OCI-LY7 (cell line): ENCODE data around the gene PDE8B. TPM values are rescaled to one million over a fixed set of nuclear protein-coding genes. Genes with fewer than 3 reads are reported as not detected.
A peak's percentile ranks its signal among the peaks of the same experiment; 100 is the strongest.

Source experiments
- BruUV-seq: library from RNA; stranded (reverse); fragments of 400-500 nt; replicated peaks from 2 replicates; lab custom pipeline; 2021; lab: Mats Ljungman, UMichigan
- CTCF ChIA-PET: fragments of 300-600 bp; sonication (Branson Sonifier 250); formaldehyde crosslinking; loops from one replicate; lab custom pipeline; 2022; ENCODE audit warnings: antibody characterized with exemption; ENCODE audit not compliant: unreplicated experiment; lab: Charles Lee
- POLR2A ChIA-PET: fragments of 300-600 bp; sonication (Branson Sonifier 250); formaldehyde crosslinking; loops from one replicate; lab custom pipeline; 2022; ENCODE audit warnings: antibody characterized with exemption; lab: Charles Lee
- DNase-seq: peaks from one replicate; pipeline ENCODE4 v3.0.0-alpha.2; 2015; ENCODE audit warnings: low spot score
- H2AFZ ChIP-seq: fragments of 200-600 bp; sonication (generic), shearing (Covaris generic); 2 replicates; pipeline ENCODE4 v1.6.1; 2014; ENCODE audit warnings: mild to moderate bottlenecking, antibody characterized with exemption, low read length, moderate library complexity
- H3K27ac ChIP-seq: fragments of 200-600 bp; sonication (generic); 2 replicates; pipeline ENCODE4 v1.5.1; 2014; ENCODE audit warnings: mixed run types, low read depth, mild to moderate bottlenecking, moderate library complexity, low read length, inconsistent platforms; ENCODE audit not compliant: poor library complexity, severe bottlenecking
- H3K36me3 ChIP-seq: fragments of 200-600 bp; sonication (generic); 2 replicates; pipeline ENCODE4 v1.6.1; 2014; ENCODE audit warnings: mild to moderate bottlenecking, antibody characterized with exemption, low read length, moderate library complexity, mixed read lengths; ENCODE audit not compliant: insufficient read depth
- H3K4me1 ChIP-seq: fragments of 200-600 bp; sonication (generic); 2 replicates; pipeline ENCODE4 v1.5.1; 2014; ENCODE audit warnings: mild to moderate bottlenecking, low read length; ENCODE audit not compliant: insufficient read depth, poor library complexity, severe bottlenecking
- H3K4me2 ChIP-seq: fragments of 200-600 bp; sonication (generic); 2 replicates; pipeline ENCODE4 v1.6.1; 2014; ENCODE audit warnings: mild to moderate bottlenecking, low read length
- H3K4me3 ChIP-seq: fragments of 200-600 bp; sonication (generic); 2 replicates; pipeline ENCODE4 v1.5.1; 2014; ENCODE audit warnings: mild to moderate bottlenecking, low read depth, low read length; ENCODE audit not compliant: poor library complexity, severe bottlenecking
- H3K79me2 ChIP-seq: fragments of 200-600 bp; sonication (generic); 2 replicates; pipeline ENCODE4 v1.6.1; 2016; ENCODE audit warnings: low read depth, mild to moderate bottlenecking, low read length, moderate library complexity, mixed read lengths; ENCODE audit not compliant: insufficient read depth
- H3K9me2 ChIP-seq: fragments of 200-600 bp; sonication (generic); 2 replicates; pipeline ENCODE4 v1.6.1; 2016; ENCODE audit warnings: mild to moderate bottlenecking, low read length, mixed read lengths; ENCODE audit not compliant: insufficient read depth
- H3K9me3 ChIP-seq: fragments of 200-600 bp; sonication (generic); 2 replicates; pipeline ENCODE4 v1.6.1; 2014; ENCODE audit warnings: mild to moderate bottlenecking, mixed run types, low read length, mixed read lengths
- H4K20me1 ChIP-seq: fragments of 200-600 bp; sonication (generic); 2 replicates; pipeline ENCODE4 v1.6.1; 2014; ENCODE audit warnings: mild to moderate bottlenecking, antibody characterized with exemption, low read length, moderate library complexity, mixed read lengths; ENCODE audit not compliant: insufficient read depth
- CTCF ChIP-seq: fragments of 200-600 bp; sonication (generic); conservative IDR thresholded peaks from 2 replicates; pipeline ENCODE4 v1.5.1; 2014; ENCODE audit warnings: mild to moderate bottlenecking, antibody characterized with exemption, low read length, moderate library complexity, mixed read lengths
- EZH2phosphoT487 ChIP-seq: fragments of 200-600 bp; sonication (generic); IDR thresholded peaks from 2 replicates; pipeline ENCODE4 v1.6.1; 2018; ENCODE audit warnings: low read depth, borderline replicate concordance, mild to moderate bottlenecking, mixed run types, antibody characterized with exemption, low read length, moderate library complexity, mixed read lengths
- intact Hi-C: fragments of 100-400 bp; cut with micrococcal nuclease; formaldehyde crosslinking; loops from one replicate; pipeline ENCODE4 v1.10.0; 2022; ENCODE audit not compliant: unreplicated experiment
- total RNA-seq, 2 experiments: library from RNA; depleted of rRNA in 1 of 2; stranded (reverse); fragments of >200 nt in 1 of 2; shearing (Covaris generic) in 1 of 2; gene quantifications; 2 replicates each; pipeline ENCODE4 v1.2.3, GENCODE V29; 2014 to 2022

Gene PDE8B
- total RNA-seq, 2 experiments from 2014 or later, result 0.21 to 0.22 TPM

DNA sequence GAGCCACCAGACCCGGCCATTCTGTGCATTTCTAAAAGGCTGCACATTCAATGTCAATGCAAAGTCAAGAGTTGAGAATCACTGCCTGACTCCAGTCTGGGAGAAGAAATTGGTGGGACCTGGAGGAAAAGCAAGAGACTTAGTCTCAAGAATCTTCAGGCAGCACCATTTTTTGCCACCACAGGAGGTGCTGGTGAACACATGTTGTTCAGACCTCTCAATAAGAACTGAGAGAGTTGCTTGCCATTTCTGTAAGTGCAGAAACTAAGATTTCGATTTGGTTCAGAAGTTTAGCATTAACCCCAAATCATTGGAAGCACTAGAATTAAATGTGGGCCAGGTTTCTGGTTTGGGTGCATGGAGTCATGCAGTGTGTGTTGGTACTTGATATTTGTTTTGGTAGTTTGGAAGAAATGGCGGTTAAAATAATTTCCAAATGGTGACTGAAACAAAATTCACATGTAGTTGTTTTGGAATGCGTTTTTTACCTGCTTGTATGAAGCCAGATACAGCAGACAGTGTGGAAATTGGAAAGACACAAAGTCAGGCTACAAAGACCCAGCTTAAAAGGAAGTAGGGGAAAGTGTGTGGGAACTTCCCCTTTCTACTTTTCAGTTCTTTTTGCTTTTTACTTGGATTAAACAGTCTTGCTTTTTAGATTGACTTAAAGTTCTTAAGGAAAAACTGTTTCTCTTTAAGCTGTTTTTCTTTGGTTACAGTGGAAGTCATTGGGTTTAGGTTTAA lies 20.4 kb downstream of the PDE8B start:
- TF ChIP-seq EZH2phosphoT487 (no peak), CTCF (peak; percentile 48; the same call in 1 of the 2 replicates)
- H3K4me2 ChIP-seq, result no peak overlapping the region
- POLR2A ChIA-PET, result no interaction called here

GRCh38 chr5:77231471-77232138 lies 21.1 kb downstream of the PDE8B start:
- Histone ChIP-seq H3K4me1 (no peaks in the 10 kb centered on the region), H3K9me3 (no peaks in the 10 kb centered on the region), H4K20me1 (no peaks in the 10 kb centered on the region), H2AFZ (peak overlapping the region; percentile 29; the same call in 1 of the 2 replicates), H3K79me2 (no peaks in the 10 kb centered on the region), H3K36me3 (no peaks in the 10 kb centered on the region), H3K9me2 (no peaks in the 10 kb centered on the region), H3K4me2 (no peak overlapping the region), H3K27ac (no peak overlapping the region), H3K4me3 (no peak overlapping the region)
- intact Hi-C loops, result no loop called here
- TF ChIP-seq CTCF (0 out of 2 replicates have a peak, but pooled peaks have one; percentile 19), EZH2phosphoT487 (no peak)
- BruUV-seq, result no TSS peak
- ChIA-PET POLR2A (no interaction called here), CTCF (interaction anchor here (0.6 kb wide), 1 partner anchor 187 kb away, joined by 3 read pairs; no protein-coding TSS in a partner anchor)
- DNase-seq, result no peak

More for the DNA sequence above, 20.4 kb downstream of the PDE8B start:
- Histone ChIP-seq H2AFZ (peak overlapping the region; percentile 29; the same call in 1 of the 2 replicates), H3K4me3 (no peak overlapping the region), H3K4me1 (no peaks in the 10 kb centered on the region), H3K27ac (no peak overlapping the region), H3K9me3 (no peaks in the 10 kb centered on the region), H3K36me3 (no peaks in the 10 kb centered on the region), H4K20me1 (no peaks in the 10 kb centered on the region), H3K9me2 (no peaks in the 10 kb centered on the region), H3K79me2 (no peaks in the 10 kb centered on the region)
- intact Hi-C loops, result no loop called here
- CTCF ChIA-PET, result no interaction called here
- peak; percentile 11 for DNase-seq
- BruUV-seq, result no TSS peak
